Caco-2 (cell line): Measurements from ENCODE around the gene PGBD5. TPM values are rescaled to one million over a fixed set of nuclear protein-coding genes. Genes with fewer than 3 reads are reported as not detected.

Experiments used
- BruUV-seq: library from RNA; stranded (reverse); fragments of 400-500 nt; replicated peaks from 2 replicates; lab custom pipeline; 2021; lab: Mats Ljungman, UMichigan
- CTCF ChIA-PET: fragments of 300-600 bp; sonication (Branson Sonifier 250); formaldehyde crosslinking; loops from one replicate; lab custom pipeline; 2022; ENCODE audit warnings: antibody characterized with exemption; lab: Charles Lee
- POLR2A ChIA-PET: fragments of 300-600 bp; sonication (Branson Sonifier 250); formaldehyde crosslinking; loops from one replicate; lab custom pipeline; 2022; ENCODE audit warnings: antibody characterized with exemption; lab: Charles Lee
- DNase-seq, 2 experiments: peaks; one replicate each; pipeline versions ENCODE4 v3.0.0 to v3.0.0-alpha.2; 2020 to 2022
- H3K27me3 ChIP-seq: replicated peaks from 2 replicates; pipeline ENCODE4 v1.6.0; 2011; ENCODE audit warnings: low read length; ENCODE audit not compliant: control insufficient read depth, insufficient read depth
- H3K36me3 ChIP-seq: 2 replicates; pipeline ENCODE4 v1.5.1; 2011; ENCODE audit warnings: low read length; ENCODE audit not compliant: control insufficient read depth, insufficient read depth
- H3K4me1 ChIP-seq: fragments of 250-450 bp; sonication (Bioruptor Pico); 2 replicates; pipeline ENCODE4 v1.5.1; 2020; ENCODE audit warnings: mild to moderate bottlenecking
- H3K4me3 ChIP-seq: 2 replicates; pipeline ENCODE4 v1.5.1; 2011; ENCODE audit warnings: low read depth, mild to moderate bottlenecking, control low read depth, low read length
- H3K9me3 ChIP-seq: fragments of 250-450 bp; sonication (Bioruptor Pico); 2 replicates; pipeline ENCODE4 v1.5.1; 2020; ENCODE audit warnings: mild to moderate bottlenecking, moderate library complexity
- H3K27ac Mint-ChIP-seq: one replicate; pipeline ENCODE4 v1.8.0; 2022; ENCODE audit warnings: mixed read lengths; ENCODE audit not compliant: unreplicated experiment
- H3K27me3 Mint-ChIP-seq: one replicate; pipeline ENCODE4 v1.8.0; 2022; ENCODE audit warnings: mixed read lengths; ENCODE audit not compliant: insufficient read depth, unreplicated experiment
- H3K36me3 Mint-ChIP-seq: one replicate; pipeline ENCODE4 v1.8.0; 2022; ENCODE audit warnings: mild to moderate bottlenecking, mixed read lengths; ENCODE audit not compliant: insufficient read depth, unreplicated experiment
- H3K4me1 Mint-ChIP-seq: one replicate; pipeline ENCODE4 v1.8.0; 2022; ENCODE audit warnings: low read depth, mixed read lengths; ENCODE audit not compliant: unreplicated experiment
- H3K4me3 Mint-ChIP-seq: one replicate; pipeline ENCODE4 v1.8.0; 2022; ENCODE audit warnings: mild to moderate bottlenecking, moderate library complexity, mixed read lengths; ENCODE audit not compliant: unreplicated experiment
- H3K9me3 Mint-ChIP-seq: one replicate; pipeline ENCODE4 v1.8.0; 2022; ENCODE audit warnings: mixed read lengths; ENCODE audit not compliant: unreplicated experiment
- CTCF ChIP-seq, 2 experiments: fragments of 200-600 bp in 1 of 2; IDR thresholded peaks; 1 replicate in 1 of 2; 2 replicates in 1 of 2; pipeline versions ENCODE4 v1.5.1 to v1.8.0; 2011 to 2022; ENCODE audit warnings: antibody characterized with exemption in 1 of 2, control low read depth in 1 of 2, inconsistent platforms in 1 of 2, low read depth in 1 of 2, low read length in 1 of 2, mild to moderate bottlenecking in 1 of 2, moderate library complexity in 1 of 2; ENCODE audit not compliant: insufficient read depth in 1 of 2, severe bottlenecking in 1 of 2, unreplicated experiment in 1 of 2
- intact Hi-C: fragments of 100-400 bp; cut with micrococcal nuclease; formaldehyde crosslinking; loops from one replicate; pipeline ENCODE4 v1.10.0; 2022; ENCODE audit not compliant: unreplicated experiment
- total RNA-seq: library from RNA; stranded (reverse); gene quantifications from 2 replicates; pipeline ENCODE4 v1.2.3, GENCODE V29; 2022

Gene PGBD5
- total RNA-seq, 1 experiment from 2014 or later, result 2.4 TPM

- Histone ChIP-seq H3K4me1 (no peaks in the 10 kb centered on the region), H3K4me3 (no peak overlapping the region), H3K27me3 (no peaks in the 10 kb centered on the region), H3K9me3 (no peaks in the 10 kb centered on the region), H3K36me3 (no peaks in the 10 kb centered on the region)
- no peak for DNase-seq
- H3K27ac Mint-ChIP-seq, result no peak overlapping the region
- ChIA-PET POLR2A (no interaction called here), CTCF (no interaction called here)
- H3K36me3 Mint-ChIP-seq, result no peaks in the 10 kb centered on the region
- H3K9me3 Mint-ChIP-seq, result no peaks in the 10 kb centered on the region
- H3K4me1 Mint-ChIP-seq, result no peaks in the 10 kb centered on the region
- H3K4me3 Mint-ChIP-seq, result no peak overlapping the region
- intact Hi-C loops, result no loop called here
- BruUV-seq, result no TSS peak
- peaks cover 4% of the 10 kb centered on the region for H3K27me3 Mint-ChIP-seq
- TF ChIP-seq CTCF (IDR thresholded peaks at IDR 0.05; ENCODE audit: insufficient read depth in 1 of 2, low read depth in 1 of 2, low read length in 1 of 2, severe bottlenecking in 1 of 2, unreplicated experiment in 1 of 2), result no peak
Measured at GRCh38 chr1:230291731-230292620, 134.2 kb downstream of the PGBD5 start.

GRCh38 chr1:230289350-230289644 is 136.8 kb downstream of the PGBD5 start:
- intact Hi-C loops, result no loop called here
- Histone ChIP-seq H3K4me3 (no peak overlapping the region), H3K9me3 (no peaks in the 10 kb centered on the region), H3K4me1 (no peaks in the 10 kb centered on the region), H3K36me3 (no peaks in the 10 kb centered on the region; the same call in 1 of the 2 replicates), H3K27me3 (no peaks in the 10 kb centered on the region)
- no TSS peak for BruUV-seq
- POLR2A ChIA-PET, result no interaction called here
- Mint-ChIP-seq H3K27me3 (peaks cover 4% of the 10 kb centered on the region), H3K9me3 (no peaks in the 10 kb centered on the region), H3K27ac (no peak overlapping the region), H3K4me1 (no peaks in the 10 kb centered on the region), H3K36me3 (peaks cover 6% of the 10 kb centered on the region), H3K4me3 (no peak overlapping the region)
- DNase-seq, result no peak
- CTCF ChIA-PET, result no interaction called here
- no peak for TF ChIP-seq CTCF (IDR thresholded peaks at IDR 0.05; ENCODE audit: insufficient read depth in 1 of 2, low read depth in 1 of 2, low read length in 1 of 2, severe bottlenecking in 1 of 2, unreplicated experiment in 1 of 2)

GRCh38 chr1:230288641-230289349 is 137.3 kb downstream of the PGBD5 start:
- H3K36me3 Mint-ChIP-seq, result peaks cover 6% of the 10 kb centered on the region
- no peaks in the 10 kb centered on the region for H3K4me1 ChIP-seq
- ChIA-PET POLR2A (no interaction called here), CTCF (no interaction called here)
- H3K9me3 ChIP-seq, result no peaks in the 10 kb centered on the region
- DNase-seq, result no peak
- no peaks in the 10 kb centered on the region for H3K27me3 ChIP-seq
- H3K9me3 Mint-ChIP-seq, result no peaks in the 10 kb centered on the region
- H3K27me3 Mint-ChIP-seq, result peaks cover 4% of the 10 kb centered on the region
- H3K4me3 Mint-ChIP-seq, result no peak overlapping the region
- no peaks in the 10 kb centered on the region; the same call in 1 of the 2 replicates for H3K36me3 ChIP-seq
- intact Hi-C loops, result no loop called here
- no peak overlapping the region for H3K4me3 ChIP-seq
- no peaks in the 10 kb centered on the region for H3K4me1 Mint-ChIP-seq
- no peak for TF ChIP-seq CTCF (IDR thresholded peaks at IDR 0.05; ENCODE audit: insufficient read depth in 1 of 2, low read depth in 1 of 2, low read length in 1 of 2, severe bottlenecking in 1 of 2, unreplicated experiment in 1 of 2)
- H3K27ac Mint-ChIP-seq, result no peak overlapping the region
- no TSS peak for BruUV-seq
